Stimulated activated CD8-positive, alpha-beta memory T cell treated with anti-CD3 and anti-CD28 coated beads, Interleukin-7, amount 100 ng/mL, for 24 hours (primary cell): Measurements from ENCODE around the gene CDH4.

Source experiments
- DNase-seq: peaks from one replicate; pipeline ENCODE4 v3.0.0-alpha.2; 2020; ENCODE audit warnings: low read depth

Gene CDH4

GRCh38 chr20:61766921-61767610 lies 515.0 kb downstream of the CDH4 start:
- no peak for DNase-seq

GRCh38 chr20:61767761-61768494 lies 515.9 kb downstream of the CDH4 start:
- DNase-seq, result no peak

GRCh38 chr20:61768571-61769285 lies 516.7 kb downstream of the CDH4 start:
- no peak for DNase-seq

- DNase-seq, result no peak
These were observed 517.3 kb downstream of the CDH4 start for GRCh38 chr20:61769286-61769832.

GRCh38 chr20:61770113-61770585 lies 518.1 kb downstream of the CDH4 start:
- DNase-seq, result no peak

DNA sequence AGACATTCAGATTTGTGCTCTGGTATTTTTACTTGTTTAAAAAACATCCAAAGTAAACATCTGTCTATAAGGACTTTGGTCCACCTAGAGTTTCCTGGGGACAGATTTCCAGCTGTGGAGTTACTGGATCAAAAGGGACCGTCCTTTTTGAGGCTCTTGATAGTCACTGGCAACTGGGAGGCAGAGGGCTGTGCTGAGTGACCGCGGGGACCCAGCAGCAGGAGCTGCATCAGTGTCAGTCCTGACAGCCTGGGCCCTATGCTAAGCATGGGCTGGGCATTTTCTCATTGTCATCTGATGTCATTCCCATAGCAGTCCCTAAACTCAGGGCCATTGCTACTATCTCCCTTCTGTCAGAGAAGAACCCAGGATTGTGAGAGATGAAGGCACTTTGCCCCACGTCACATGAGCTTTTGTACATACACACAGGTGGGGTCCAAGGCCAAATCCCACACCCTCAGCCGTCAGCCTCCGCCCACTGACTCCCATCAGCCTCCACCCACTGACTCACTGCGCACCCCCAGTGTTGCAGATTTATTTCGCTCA lies 519.8 kb downstream of the CDH4 start:
- no peak for DNase-seq

- DNase-seq, result no peak
These were observed 521.0 kb downstream of the CDH4 start for GRCh38 chr20:61772828-61773631.

DNA sequence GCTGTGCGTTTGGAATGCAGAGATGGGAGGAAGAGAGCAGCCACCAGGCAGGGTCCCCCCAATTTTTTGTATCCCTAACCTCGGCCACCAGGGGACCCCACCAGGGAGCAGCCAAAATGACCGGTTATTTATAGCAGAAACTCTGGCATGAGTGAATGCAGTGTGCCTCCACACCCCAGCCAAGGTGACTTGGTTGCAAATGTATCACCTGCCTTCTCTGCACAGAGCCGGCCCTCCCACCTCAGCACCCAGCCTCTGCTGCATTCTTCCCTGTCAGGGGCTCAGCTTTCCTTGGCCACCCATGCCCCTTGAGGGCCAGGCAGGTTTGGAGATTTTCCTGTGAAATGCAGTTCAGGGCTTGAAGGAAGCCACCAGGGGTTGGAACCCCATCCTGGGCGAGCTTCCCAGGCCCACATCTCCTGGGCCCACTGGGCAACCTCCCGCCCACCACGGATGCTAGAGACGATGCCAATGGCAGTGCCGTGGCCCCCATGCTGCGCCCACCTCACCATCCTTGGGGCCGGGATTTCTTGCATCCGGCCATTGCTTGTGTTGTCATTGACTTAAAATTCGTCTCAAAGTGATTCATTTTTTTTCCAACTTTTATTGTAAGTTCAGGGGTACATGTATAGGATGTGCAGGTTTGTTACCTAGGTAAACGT lies 522.0 kb downstream of the CDH4 start:
- no peak for DNase-seq

DNA sequence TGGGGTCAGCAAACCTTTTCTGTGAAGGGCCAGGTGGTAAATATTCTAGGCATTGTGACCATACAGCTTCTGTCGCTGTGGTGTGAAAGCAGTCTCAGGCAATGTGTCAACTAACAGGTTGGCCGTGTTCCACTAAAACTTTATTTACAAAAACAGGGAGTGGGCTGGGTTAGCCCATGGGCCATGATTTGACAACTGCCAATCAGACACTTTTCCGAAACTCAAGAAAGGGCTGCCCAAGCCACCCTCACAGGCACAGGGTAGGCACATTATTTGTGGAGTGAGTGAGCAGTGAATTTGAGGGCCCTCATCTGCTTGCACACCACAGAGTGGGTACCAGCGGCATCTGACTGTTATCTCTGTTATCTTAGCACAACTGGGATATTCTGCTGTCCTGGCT lies 523.4 kb downstream of the CDH4 start:
- DNase-seq, result no peak

DNA sequence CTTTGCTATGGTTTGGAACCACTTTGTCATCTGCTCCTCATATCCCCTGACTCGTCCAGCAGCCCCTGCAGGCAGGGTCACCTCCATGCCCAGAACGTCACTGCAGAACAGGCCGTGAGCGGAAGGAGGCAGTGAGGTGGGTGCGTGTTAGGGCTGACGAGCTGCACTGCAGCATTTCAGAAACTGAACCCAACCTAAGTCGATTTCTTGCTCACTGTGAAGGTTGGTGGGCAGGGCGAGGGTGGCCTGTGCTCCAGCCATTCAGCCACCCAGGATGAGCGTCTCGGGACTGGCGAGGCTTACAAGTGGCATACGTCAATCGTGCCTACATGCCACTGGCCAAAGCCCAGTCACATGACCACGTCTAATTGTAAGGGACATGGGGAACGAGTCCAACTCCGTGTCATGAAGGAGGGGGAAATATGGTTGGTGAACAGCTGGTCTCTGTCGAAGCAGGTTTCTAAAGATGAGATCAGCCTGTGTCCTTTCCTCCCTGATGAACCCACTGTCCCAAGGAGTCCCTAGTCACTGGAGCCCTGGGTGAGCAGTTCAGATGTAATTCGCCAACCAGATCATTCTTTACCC lies 524.5 kb downstream of the CDH4 start:
- DNase-seq, result no peak

GRCh38 chr20:61777773-61778494 lies 525.9 kb downstream of the CDH4 start:
- DNase-seq, result no peak

DNA sequence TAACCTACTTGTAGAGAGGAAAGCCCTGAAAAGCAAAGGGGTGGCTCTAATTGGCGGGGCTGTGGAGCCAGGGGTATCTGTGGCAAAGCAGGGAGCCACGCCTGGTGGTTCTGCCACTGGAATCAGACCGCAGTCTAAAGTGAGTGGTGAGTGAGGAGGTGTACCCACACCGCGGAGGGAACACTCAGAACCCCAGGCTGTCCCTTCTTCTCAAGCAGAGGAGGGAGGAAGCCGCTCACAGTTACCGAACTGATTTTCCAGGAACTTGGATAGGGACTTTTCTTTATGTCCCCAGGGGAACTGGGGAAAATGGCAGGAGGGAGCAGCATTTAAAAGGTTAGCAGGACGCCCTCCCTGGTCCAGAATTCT lies 526.4 kb downstream of the CDH4 start:
- no peak for DNase-seq

DNA sequence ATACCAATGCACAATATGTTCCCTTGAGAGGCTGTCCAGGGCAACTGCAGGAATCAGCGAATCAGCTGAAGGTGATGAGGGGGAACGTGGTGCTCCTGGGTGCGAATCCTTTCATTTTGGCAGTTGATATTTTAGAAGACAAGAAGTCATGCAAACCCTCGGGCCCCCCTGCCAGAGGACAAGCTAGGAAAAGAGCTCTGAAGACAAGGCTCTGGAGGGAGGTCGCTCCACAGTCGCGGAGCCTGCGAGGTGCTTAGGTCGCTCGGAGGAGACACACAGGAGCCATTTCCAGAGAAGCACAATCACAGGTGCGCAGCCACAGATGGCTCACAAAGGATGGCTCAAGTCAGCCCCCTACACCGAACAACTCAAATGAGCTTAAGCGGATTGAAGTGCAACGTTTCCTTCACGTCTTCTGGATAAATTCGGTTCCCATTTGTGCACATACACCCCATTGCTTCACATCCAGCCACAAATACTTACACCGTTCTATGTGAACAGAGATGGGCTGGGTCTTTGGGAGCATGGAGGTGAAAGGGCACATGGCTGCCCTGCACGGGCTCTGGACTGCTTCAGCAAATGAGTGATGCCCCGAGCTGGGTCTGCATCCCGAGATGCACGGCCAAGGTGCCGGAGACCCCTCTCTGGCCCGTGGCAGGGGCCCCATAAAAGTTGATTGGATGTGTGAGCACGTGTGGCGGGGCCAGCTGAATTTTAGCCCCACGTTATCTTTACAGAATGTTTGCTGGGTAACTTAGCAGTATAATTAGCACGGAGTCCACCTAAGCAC lies 527.3 kb downstream of the CDH4 start:
- no peak for DNase-seq

DNA sequence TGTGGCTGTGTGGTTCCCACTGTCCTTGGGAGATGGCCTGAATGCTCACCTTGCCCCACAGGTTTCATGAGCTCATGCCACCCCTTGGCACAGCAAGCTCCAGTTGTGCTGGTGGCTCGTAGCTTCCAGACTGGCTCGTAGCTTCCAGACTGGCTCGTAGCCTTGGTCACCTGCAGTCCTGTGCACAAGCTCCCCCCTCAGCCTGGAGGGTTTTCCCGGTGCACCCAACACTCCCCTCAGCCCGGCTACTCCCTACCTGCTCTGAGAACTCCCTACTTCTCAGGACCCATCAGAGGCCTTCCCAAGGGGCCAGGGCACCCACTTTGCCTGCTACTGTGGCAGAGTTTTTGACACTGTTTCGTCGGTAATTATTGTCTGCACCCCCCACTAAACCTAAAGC lies 528.0 kb downstream of the CDH4 start:
- no peak for DNase-seq

DNA sequence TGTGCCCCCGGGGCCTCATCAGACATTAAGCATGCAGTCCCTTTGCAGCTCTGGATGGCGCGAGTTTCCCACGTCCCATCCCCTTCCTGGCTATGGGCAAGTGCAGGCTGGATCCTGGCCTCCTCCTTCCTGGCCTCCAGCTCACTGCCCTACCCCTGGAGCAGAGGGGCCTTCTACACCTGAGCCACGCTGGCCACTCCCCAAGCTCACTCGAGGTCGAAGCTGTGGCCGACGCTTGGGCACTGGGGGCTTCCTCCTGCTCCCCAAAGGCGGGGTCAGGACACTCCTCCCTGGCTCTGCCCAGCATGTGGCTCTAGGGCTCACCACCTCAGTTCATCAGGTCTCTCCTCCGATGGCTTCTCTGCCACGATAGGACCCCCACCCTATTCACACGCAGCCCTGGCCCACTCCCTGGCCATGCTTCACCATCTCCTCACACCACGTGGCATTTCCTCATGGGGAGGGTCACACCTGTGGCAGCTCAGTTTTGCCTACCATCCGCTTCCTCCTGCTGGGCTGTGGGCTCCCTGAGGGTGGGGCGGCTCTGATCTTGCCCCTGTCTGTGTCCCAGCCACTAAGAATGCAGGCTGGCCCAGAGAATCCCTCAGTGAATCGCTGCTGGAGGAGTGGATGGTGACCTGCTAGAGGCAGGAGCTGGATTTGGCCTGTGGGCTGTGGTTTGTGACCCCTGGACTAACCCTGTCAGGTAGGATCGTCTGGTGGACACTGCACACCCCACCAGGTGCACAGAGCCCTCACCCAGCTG lies 532.9 kb downstream of the CDH4 start:
- no peak for DNase-seq

DNA sequence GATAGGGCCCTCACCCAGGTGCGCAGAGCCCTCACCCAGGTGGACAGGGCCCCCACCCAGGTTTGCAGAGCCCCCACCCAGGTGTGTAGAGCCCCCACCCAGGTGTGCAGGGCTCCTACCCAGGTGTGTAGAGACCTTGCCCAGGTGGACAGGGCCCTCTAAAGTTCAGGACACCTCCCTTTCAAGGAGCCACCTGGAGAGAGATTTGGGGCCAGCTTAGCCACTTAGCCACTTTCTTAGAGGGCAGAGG lies 533.4 kb downstream of the CDH4 start:
- no peak for DNase-seq

- no peak for DNase-seq
These were observed 534.2 kb downstream of the CDH4 start for GRCh38 chr20:61786230-61786629.

DNA sequence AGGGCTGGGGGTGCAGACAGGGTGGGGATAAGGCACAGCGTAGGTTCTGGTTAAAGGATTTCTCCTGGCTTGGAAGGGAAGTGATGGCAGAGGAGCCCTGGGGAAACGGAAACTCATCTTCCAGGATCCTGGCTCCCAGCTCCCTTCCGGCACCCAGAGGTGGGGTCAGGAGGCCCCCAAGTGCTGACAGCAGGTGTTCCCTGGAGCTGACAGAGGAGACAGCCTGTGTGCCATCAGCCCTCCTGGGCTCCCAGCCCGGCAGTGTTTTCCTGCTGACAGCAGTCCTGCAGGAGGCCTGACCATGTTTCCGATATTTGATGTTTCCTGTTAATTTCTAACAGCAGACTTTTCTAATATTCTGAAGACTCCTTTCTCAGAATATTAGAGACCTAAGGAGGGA lies 536.3 kb downstream of the CDH4 start:
- no peak for DNase-seq

DNA sequence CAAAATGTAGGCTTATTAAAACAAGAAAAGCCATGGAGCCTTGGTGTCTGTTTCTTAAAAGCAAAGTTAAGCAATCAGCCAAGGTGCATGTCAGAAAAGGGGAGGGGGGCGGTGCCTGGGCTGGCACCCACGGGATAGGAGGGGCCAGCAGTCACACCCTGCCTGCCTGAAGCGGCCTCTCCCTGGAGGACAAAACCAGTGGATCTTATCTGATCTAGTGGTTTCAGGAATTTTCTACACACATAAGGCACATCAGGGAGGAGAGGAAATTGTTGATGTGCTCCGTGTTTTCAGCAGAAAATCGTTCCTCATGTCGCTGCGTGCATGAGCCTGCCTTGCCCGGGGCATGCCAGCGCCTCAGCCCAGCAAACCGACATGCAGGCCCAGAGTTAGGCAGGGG lies 537.3 kb downstream of the CDH4 start:
- no peak for DNase-seq
